ENCODE data around the gene LCE1B. TPM values are rescaled to one million over a fixed set of nuclear protein-coding genes. Genes with fewer than 3 reads are reported as not detected.

LCE1B gene
- polyA plus RNA-seq, 3 donors = not detected

DNA sequence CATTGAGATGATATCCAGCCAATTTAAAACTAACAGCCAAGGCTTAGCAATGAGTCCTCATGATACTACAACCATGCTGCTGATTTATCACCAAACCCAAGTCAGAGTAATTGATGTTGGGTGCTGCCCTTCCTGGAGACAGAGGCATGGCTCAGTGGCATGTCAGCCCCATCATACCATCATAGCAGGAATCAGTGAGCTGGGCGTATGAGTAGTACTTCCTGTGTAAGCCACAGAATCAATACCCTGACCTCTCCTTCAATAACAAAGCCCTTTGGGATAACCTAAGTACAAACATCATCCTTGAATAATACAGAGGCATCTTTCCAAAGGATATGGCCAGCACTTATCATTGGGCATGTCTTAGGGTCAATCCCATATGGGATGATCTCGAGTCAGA is 28.7 kb upstream of the LCE1B start:
- Histone ChIP-seq H4K20me1 (ENCODE audit: insufficient read depth, low read length) (no peaks in the 10 kb centered on the region), H3K27me3 (ENCODE audit: control insufficient read depth in 2 of 2, insufficient read depth in 2 of 2, low read length in 2 of 2) (peaks cover under 1 to 6% of the 10 kb centered on the region in 2 donors), H3K9me3 (replicated peaks in 1 of 2; ENCODE audit: control insufficient read depth in 1 of 2, insufficient read depth in 1 of 2, low read length in 2 of 2) (no peaks in the 10 kb centered on the region), H3K36me3 (replicated peaks in 1 of 2; ENCODE audit: control insufficient read depth in 1 of 2, insufficient read depth in 2 of 2, low read length in 2 of 2) (no peaks in the 10 kb centered on the region), H3K4me2 (replicated peaks; ENCODE audit: extremely low read depth, low read length, poor library complexity, severe bottlenecking) (no peak overlapping the region), H3K4me1 (ENCODE audit: control insufficient read depth in 1 of 2, insufficient read depth in 2 of 2, low read length in 2 of 2) (no peaks in the 10 kb centered on the region), H3K79me2 (ENCODE audit: insufficient read depth, low read length) (no peaks in the 10 kb centered on the region), H3K9ac (ENCODE audit: insufficient read depth, low read length, poor library complexity, severe bottlenecking) (no peak overlapping the region), H3K4me3 (replicated peaks in 1 of 3; ENCODE audit: low read depth in 2 of 3, low read length in 3 of 3) (no peak overlapping the region), H2AFZ (ENCODE audit: insufficient read depth, low read depth, low read length, poor library complexity, severe bottlenecking) (no peak overlapping the region), H3K27ac (ENCODE audit: low read depth in 1 of 2, low read length in 2 of 2) (no peak overlapping the region)
- WGBS (ENCODE audit: insufficient coverage) = 88% methylated on average over 1 of the region's 2 CpGs
- H3K9me3 Mint-ChIP-seq = peaks cover 0 to 2% (median 0%) of the 10 kb centered on the region in 7 donors
- no peaks in the 10 kb centered on the region for H3K36me3 Mint-ChIP-seq
- peaks cover 9 to 26% (median 15%) of the 10 kb centered on the region in 3 donors for H3K27me3 Mint-ChIP-seq (ENCODE audit: low read depth in 3 of 3)
- no peak for DNase-seq
- intact Hi-C loops (cut with micrococcal nuclease) = no loop called here
- no peak overlapping the region for H3K27ac Mint-ChIP-seq
- no peaks in the 10 kb centered on the region for H3K4me1 Mint-ChIP-seq
- TF ChIP-seq, protein P1, sequence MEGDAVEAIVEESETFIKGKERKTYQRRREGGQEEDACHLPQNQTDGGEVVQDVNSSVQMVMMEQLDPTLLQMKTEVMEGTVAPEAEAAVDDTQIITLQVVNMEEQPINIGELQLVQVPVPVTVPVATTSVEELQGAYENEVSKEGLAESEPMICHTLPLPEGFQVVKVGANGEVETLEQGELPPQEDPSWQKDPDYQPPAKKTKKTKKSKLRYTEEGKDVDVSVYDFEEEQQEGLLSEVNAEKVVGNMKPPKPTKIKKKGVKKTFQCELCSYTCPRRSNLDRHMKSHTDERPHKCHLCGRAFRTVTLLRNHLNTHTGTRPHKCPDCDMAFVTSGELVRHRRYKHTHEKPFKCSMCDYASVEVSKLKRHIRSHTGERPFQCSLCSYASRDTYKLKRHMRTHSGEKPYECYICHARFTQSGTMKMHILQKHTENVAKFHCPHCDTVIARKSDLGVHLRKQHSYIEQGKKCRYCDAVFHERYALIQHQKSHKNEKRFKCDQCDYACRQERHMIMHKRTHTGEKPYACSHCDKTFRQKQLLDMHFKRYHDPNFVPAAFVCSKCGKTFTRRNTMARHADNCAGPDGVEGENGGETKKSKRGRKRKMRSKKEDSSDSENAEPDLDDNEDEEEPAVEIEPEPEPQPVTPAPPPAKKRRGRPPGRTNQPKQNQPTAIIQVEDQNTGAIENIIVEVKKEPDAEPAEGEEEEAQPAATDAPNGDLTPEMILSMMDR (IDR thresholded peaks at IDR 0.05) = no peak
- no peak overlapping the region for H3K4me3 Mint-ChIP-seq

DNA sequence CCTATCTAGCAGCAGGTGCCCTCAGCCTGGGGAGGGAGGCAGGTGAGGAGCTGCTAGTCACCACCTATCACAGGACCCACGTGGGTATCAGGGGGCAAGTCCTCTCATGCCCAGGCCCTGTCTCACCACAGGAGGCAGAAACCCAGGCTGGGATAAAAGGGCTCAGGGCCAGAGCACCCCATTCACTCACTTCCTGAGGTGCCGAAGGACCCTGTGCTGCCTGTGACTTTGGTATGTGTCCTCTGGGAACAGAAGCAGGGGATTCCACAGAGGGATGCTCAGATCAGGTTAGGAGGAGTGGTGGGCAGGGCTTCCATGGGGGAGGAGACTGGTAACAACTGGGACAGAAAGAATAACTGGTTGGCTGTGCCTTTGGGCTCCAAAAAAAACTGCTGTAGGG is 25.7 kb upstream of the LCE1B start, which contains the start of gene LCE1E:
Gene LCE1E (plus strand): TSS at position 181 of the 400 bp plus-strand sequence. CDS start 1,043 bp downstream, outside the sequence.
- 0% methylated on average over 1 of the region's 2 CpGs for WGBS (ENCODE audit: insufficient coverage)
- Histone ChIP-seq H3K4me1 (ENCODE audit: control insufficient read depth in 1 of 2, insufficient read depth in 2 of 2, low read length in 2 of 2) (no peaks in the 10 kb centered on the region), H3K27me3 (ENCODE audit: control insufficient read depth in 2 of 2, insufficient read depth in 2 of 2, low read length in 2 of 2) (peaks cover 2 to 12% of the 10 kb centered on the region in 2 donors), H3K27ac (ENCODE audit: low read depth in 1 of 2, low read length in 2 of 2) (no peak within 1 kb of the TSS), H3K36me3 (replicated peaks in 1 of 2; ENCODE audit: control insufficient read depth in 1 of 2, insufficient read depth in 2 of 2, low read length in 2 of 2) (no peaks in the 10 kb centered on the region), H3K9ac (ENCODE audit: insufficient read depth, low read length, poor library complexity, severe bottlenecking) (no peak within 1 kb of the TSS), H3K79me2 (ENCODE audit: insufficient read depth, low read length) (no peaks in the 10 kb centered on the region), H3K4me2 (replicated peaks; ENCODE audit: extremely low read depth, low read length, poor library complexity, severe bottlenecking) (no peak within 1 kb of the TSS), H3K4me3 (replicated peaks in 1 of 3; ENCODE audit: low read depth in 2 of 3, low read length in 3 of 3) (no peak within 1 kb of the TSS), H3K9me3 (replicated peaks in 1 of 2; ENCODE audit: control insufficient read depth in 1 of 2, insufficient read depth in 1 of 2, low read length in 2 of 2) (no peaks in the 10 kb centered on the region), H4K20me1 (ENCODE audit: insufficient read depth, low read length) (no peaks in the 10 kb centered on the region), H2AFZ (ENCODE audit: insufficient read depth, low read depth, low read length, poor library complexity, severe bottlenecking) (no peak within 1 kb of the TSS)
- TF ChIP-seq, protein P1 (IDR thresholded peaks at IDR 0.05) = no peak
- H3K4me1 Mint-ChIP-seq = no peaks in the 10 kb centered on the region
- DNase-seq = no peak
- intact Hi-C loops (cut with micrococcal nuclease) = no loop called here
- H3K9me3 Mint-ChIP-seq = peaks cover 0 to 2% (median 0%) of the 10 kb centered on the region in 7 donors
- no peak within 1 kb of the TSS for H3K4me3 Mint-ChIP-seq
- peaks cover 11 to 30% (median 12%) of the 10 kb centered on the region in 3 donors for H3K27me3 Mint-ChIP-seq (ENCODE audit: low read depth in 3 of 3)
- H3K27ac Mint-ChIP-seq = no peak within 1 kb of the TSS
- H3K36me3 Mint-ChIP-seq = no peaks in the 10 kb centered on the region

All from CD14-positive monocyte (primary cell).